ENCODE data around the gene NKPD1. TPM values are rescaled to one million over a fixed set of nuclear protein-coding genes. Genes with fewer than 3 reads are reported as not detected.
A peak's percentile ranks its signal among the peaks of the same experiment; 100 is the strongest.

Gene NKPD1
- total and polyA plus RNA-seq, 10 donors, result 0.17 to 0.77 (median 0.21) TPM; not detected in 1

GRCh38 chr19:45115809-45116615 is 44.8 kb downstream of the NKPD1 start:
- no peak for TF ChIP-seq POLR2AphosphoS5 (IDR thresholded peaks at IDR 0.05)
- no peak for TF ChIP-seq POLR2A (IDR thresholded peaks at IDR 0.05)
- TF ChIP-seq CTCF (IDR thresholded peaks at IDR 0.05 in 8 of 11, conservative IDR thresholded peaks at IDR 0.05 in 3 of 11), result no peak
- intact Hi-C loops (cut with DNase I; ENCODE audit: low total_unique reads), result no loop called here
- Histone ChIP-seq H3K36me3 (no peaks in the 10 kb centered on the region), H3K27me3 (replicated peaks in 1 of 7) (no peaks in the 10 kb centered on the region), H3K4me3 (no peak overlapping the region), H3K4me1 (peaks cover 18 to 95% (median 56%) of the 10 kb centered on the region in 6 donors), H3K27ac (peak overlapping the region in 3 of 8 donors; percentile 46 to 55 (median 55)), H3K9me3 (no peaks in the 10 kb centered on the region)
- 69 to 86% (median 80%) methylated on average over 16 to 21 of the region's 21 CpGs for WGBS, 5 donors
- DNase-seq, result no peak

- no peak overlapping the region for H3K27ac ChIP-seq
- no peaks in the 10 kb centered on the region for H3K9me3 ChIP-seq
- DNase-seq, result no peak
- no peak for TF ChIP-seq POLR2A (IDR thresholded peaks at IDR 0.05)
- TF ChIP-seq POLR2AphosphoS5 (IDR thresholded peaks at IDR 0.05), result no peak
- no peak for TF ChIP-seq CTCF (IDR thresholded peaks at IDR 0.05 in 8 of 11, conservative IDR thresholded peaks at IDR 0.05 in 3 of 11)
- no peaks in the 10 kb centered on the region for H3K36me3 ChIP-seq
- H3K4me1 ChIP-seq, result peaks cover 16 to 92% (median 46%) of the 10 kb centered on the region in 6 donors
- H3K4me3 ChIP-seq, result no peak overlapping the region
- H3K27me3 ChIP-seq (replicated peaks in 1 of 7), result no peaks in the 10 kb centered on the region
- 42 to 73% (median 64%) methylated on average over 3 to 4 of the region's 4 CpGs for WGBS, 5 donors
- intact Hi-C loops (cut with DNase I; ENCODE audit: low total_unique reads), result no loop called here
These were observed 46.7 kb downstream of the NKPD1 start for GRCh38 chr19:45114116-45114515.

GRCh38 chr19:45113628-45114027 is 47.2 kb downstream of the NKPD1 start:
- Histone ChIP-seq H3K4me3 (no peak overlapping the region), H3K4me1 (peaks cover 15 to 87% (median 41%) of the 10 kb centered on the region in 6 donors), H3K36me3 (no peaks in the 10 kb centered on the region), H3K27me3 (replicated peaks in 1 of 7) (no peaks in the 10 kb centered on the region), H3K9me3 (no peaks in the 10 kb centered on the region), H3K27ac (no peak overlapping the region)
- intact Hi-C loops (cut with DNase I; ENCODE audit: low total_unique reads), result no loop called here
- WGBS, 5 donors, result 68 to 89% (median 87%) methylated on average over 4 to 9 of the region's 9 CpGs
- no peak for DNase-seq
- no peak for TF ChIP-seq POLR2AphosphoS5 (IDR thresholded peaks at IDR 0.05)
- no peak for TF ChIP-seq POLR2A (IDR thresholded peaks at IDR 0.05)
- no peak for TF ChIP-seq CTCF (IDR thresholded peaks at IDR 0.05 in 8 of 11, conservative IDR thresholded peaks at IDR 0.05 in 3 of 11)

- Histone ChIP-seq H3K4me3 (no peak overlapping the region), H3K27me3 (replicated peaks in 1 of 7) (no peaks in the 10 kb centered on the region), H3K36me3 (no peaks in the 10 kb centered on the region), H3K4me1 (peaks cover 1 to 85% (median 31%) of the 10 kb centered on the region in 6 donors), H3K9me3 (no peaks in the 10 kb centered on the region), H3K27ac (no peak overlapping the region)
- DNase-seq, result no peak
- no peak for TF ChIP-seq CTCF (IDR thresholded peaks at IDR 0.05 in 8 of 11, conservative IDR thresholded peaks at IDR 0.05 in 3 of 11)
- no peak for TF ChIP-seq POLR2A (IDR thresholded peaks at IDR 0.05)
- TF ChIP-seq POLR2AphosphoS5 (IDR thresholded peaks at IDR 0.05), result no peak
- WGBS, 5 donors, result 91 to 94% (median 93%) methylated on average over 11 of the region's 11 CpGs
- intact Hi-C loops (cut with DNase I; ENCODE audit: low total_unique reads), result no loop called here
These were observed 48.5 kb downstream of the NKPD1 start for GRCh38 chr19:45112111-45112827.

Data from spleen (tissue), 11 donors.